B cell (primary cell): ENCODE results near the gene GCC2. TPM values are rescaled to one million over a fixed set of nuclear protein-coding genes. Genes with fewer than 3 reads are reported as not detected.

ENCODE experiments used
- ATAC-seq: fragments of 200-7000 bp; cut with Tn5 transposase; one replicate; pipeline ENCODE4 v1.10.0; 2021; ENCODE audit warnings: low read depth, mild to moderate bottlenecking, moderate number of reproducible peaks, moderate library complexity
- CTCF ChIA-PET: fragments of 350-600 bp; sonication (Branson Sonifier 250); formaldehyde crosslinking; loops from one replicate; lab custom pipeline; 2021; ENCODE audit warnings: antibody characterized with exemption, inconsistent platforms; lab: Charles Lee
- POLR2A ChIA-PET: fragments of 350-600 bp; sonication (Branson Sonifier 250); formaldehyde crosslinking; loops from one replicate; lab custom pipeline; 2021; ENCODE audit warnings: antibody characterized with exemption; lab: Charles Lee
- DNase-seq: peaks from one replicate; pipeline ENCODE4 v3.0.0; 2013
- H2AFZ ChIP-seq: 2 replicates; pipeline ENCODE4 v1.6.1; 2012; ENCODE audit warnings: mild to moderate bottlenecking, low read depth, low read length; ENCODE audit not compliant: insufficient read depth, poor library complexity, severe bottlenecking
- H3K27ac ChIP-seq, 2 donors: 1 replicate in 1 of 2; 2 replicates in 1 of 2; pipeline ENCODE4 v1.5.1; 2012 to 2013; ENCODE audit warnings: low read length in 2 of 2, mild to moderate bottlenecking in 2 of 2, moderate library complexity in 1 of 2
- H3K27me3 ChIP-seq, 4 experiments: fragments of 200-600 bp in 1 of 4; sonication (generic) in 1 of 4; replicated peaks in 1 of 4; 1 replicate in 2 of 4; 2 replicates in 2 of 4; pipeline versions ENCODE4 v1.6.1 to v1.7.0; 2013 to 2016; ENCODE audit warnings: low read length in 3 of 4, mild to moderate bottlenecking in 2 of 4, mixed read lengths in 1 of 4, moderate library complexity in 1 of 4; ENCODE audit not compliant: insufficient read depth in 4 of 4, control insufficient read depth in 3 of 4; ENCODE audit errors: control extremely low read depth in 1 of 4
- H3K36me3 ChIP-seq, 2 experiments: replicated peaks in 1 of 2; 1 replicate in 1 of 2; 2 replicates in 1 of 2; pipeline versions ENCODE4 v1.6.1 to v1.7.1; 2013; ENCODE audit warnings: low read length in 1 of 2; ENCODE audit not compliant: insufficient read depth in 2 of 2, control insufficient read depth in 1 of 2; ENCODE audit errors: control extremely low read depth in 1 of 2, extremely low read depth in 1 of 2
- H3K4me1 ChIP-seq, 2 donors: fragments of 200-600 bp in 1 of 2; sonication (generic) in 1 of 2; 1 replicate in 1 of 2; 2 replicates in 1 of 2; pipeline versions ENCODE4 v1.5.1 to v1.6.1; 2013 to 2017; ENCODE audit warnings: low read length in 2 of 2; ENCODE audit not compliant: control insufficient read depth in 2 of 2, insufficient read depth in 2 of 2
- H3K4me2 ChIP-seq: replicated peaks from 2 replicates; pipeline ENCODE3; 2012; ENCODE audit warnings: mild to moderate bottlenecking, low read depth, low read length; ENCODE audit not compliant: poor library complexity, severe bottlenecking
- H3K4me3 ChIP-seq, 5 experiments: fragments of 200-600 bp in 1 of 5; sonication (generic) in 1 of 5; 1 replicate in 3 of 5; 2 replicates in 2 of 5; pipeline versions ENCODE4 v1.5.1 to v1.7.0; 2011 to 2016; ENCODE audit warnings: low read length in 4 of 5, mild to moderate bottlenecking in 4 of 5, low read depth in 2 of 5, control low read depth in 1 of 5, moderate library complexity in 1 of 5; ENCODE audit not compliant: insufficient read depth in 1 of 5; ENCODE audit errors: control extremely low read depth in 1 of 5, extremely low read depth in 1 of 5
- H3K79me2 ChIP-seq: fragments of 200-600 bp; sonication (generic); one replicate; pipeline ENCODE4 v1.6.0; 2016; ENCODE audit warnings: low read length; ENCODE audit not compliant: control insufficient read depth, insufficient read depth
- H3K9ac ChIP-seq: fragments of 200-600 bp; sonication (generic); 2 replicates; pipeline ENCODE4 v1.6.1; 2017; ENCODE audit warnings: mild to moderate bottlenecking, low read length, moderate library complexity
- H3K9me3 ChIP-seq, 3 donors: one replicate each; pipeline versions ENCODE4 v1.6.1 to v1.7.1; 2013; ENCODE audit warnings: low read length in 2 of 3; ENCODE audit not compliant: control insufficient read depth in 2 of 3, insufficient read depth in 1 of 3; ENCODE audit errors: control extremely low read depth in 1 of 3
- H4K20me1 ChIP-seq: 2 replicates; pipeline ENCODE4 v1.6.0; 2012; ENCODE audit warnings: mild to moderate bottlenecking, low read length; ENCODE audit not compliant: insufficient read depth, control insufficient read depth, poor library complexity, severe bottlenecking
- H3K27ac Mint-ChIP-seq: one replicate; pipeline ENCODE4 v1.8.0; 2021; ENCODE audit warnings: mixed read lengths
- H3K27me3 Mint-ChIP-seq: one replicate; pipeline ENCODE4 v1.8.0; 2021; ENCODE audit warnings: mixed read lengths
- H3K4me1 Mint-ChIP-seq: one replicate; pipeline ENCODE4 v1.8.0; 2021; ENCODE audit warnings: mixed read lengths
- H3K4me3 Mint-ChIP-seq: one replicate; pipeline ENCODE4 v1.8.0; 2021; ENCODE audit warnings: mixed read lengths
- H3K9me3 Mint-ChIP-seq: one replicate; pipeline ENCODE4 v1.8.0; 2022; ENCODE audit warnings: mixed read lengths; ENCODE audit not compliant: insufficient read depth
- CTCF ChIP-seq: fragments of 200-600 bp; IDR thresholded peaks from one replicate; pipeline ENCODE4 v1.8.0; 2022; ENCODE audit warnings: antibody characterized with exemption, mild to moderate bottlenecking
- EZH2 ChIP-seq: IDR thresholded peaks from 2 replicates; pipeline ENCODE4 v1.6.1; 2012; ENCODE audit warnings: borderline replicate concordance, low read depth, mild to moderate bottlenecking, moderate library complexity, low read length; ENCODE audit not compliant: insufficient read depth, poor library complexity, severe bottlenecking
- WGBS: methylation state at CpG from one replicate; pipeline ENCODE4 v1.1.5; 2013; ENCODE audit warnings: missing lambda C conversion rate; ENCODE audit not compliant: insufficient coverage; 5-methylcytosine and 5-hydroxymethylcytosine counted together
- intact Hi-C: fragments of 100-400 bp; cut with micrococcal nuclease; formaldehyde crosslinking; loops from one replicate; pipeline ENCODE4 v1.10.0; 2022
- polyA plus RNA-seq: library from polyadenylated mRNA; depleted of rRNA; stranded (reverse); fragments of >200 nt; gene quantifications from 2 replicates; pipeline ENCODE4 v1.2.3, GENCODE V29; 2012
- total RNA-seq, 2 donors: library from RNA; stranded (reverse); fragments of 120-200 nt in 1 of 2; gene quantifications; 1 replicate in 1 of 2; 2 replicates in 1 of 2; pipeline versions ENCODE4 v1.2.3 to v1.2.4, GENCODE V29; 2013 to 2022

The GCC2 gene
- total and polyA plus RNA-seq, 2 donors (not counting 1 experiment from before 2014, with no cell fraction given): 12.3 to 87.9 TPM

- ChIA-PET CTCF (no interaction called here), POLR2A (no interaction called here)
- Mint-ChIP-seq H3K9me3 (no peaks in the 10 kb centered on the region), H3K4me1 (no peaks in the 10 kb centered on the region), H3K27me3 (peaks cover 21% of the 10 kb centered on the region), H3K4me3 (no peak overlapping the region), H3K27ac (no peak overlapping the region)
- H2AFZ ChIP-seq: no peak overlapping the region
- peaks cover 0 to 10% (median 0%) of the 10 kb centered on the region in 4 experiments for H3K27me3 ChIP-seq
- no peaks in the 10 kb centered on the region for H3K9me3 ChIP-seq
- no peak overlapping the region for H3K4me3 ChIP-seq
- no peaks in the 10 kb centered on the region for H3K4me1 ChIP-seq
- intact Hi-C loops: no loop called here
- DNase-seq (no peak), ATAC-seq (no peak)
- H3K9ac ChIP-seq: no peak overlapping the region
- no peak overlapping the region for H3K27ac ChIP-seq
- H3K4me2 ChIP-seq: no peak overlapping the region
- TF ChIP-seq EZH2: no peak
- no CpG with 5 or more reads among the region's 1 CpG for WGBS
- H3K79me2 ChIP-seq: no peaks in the 10 kb centered on the region
- H4K20me1 ChIP-seq: no peaks in the 10 kb centered on the region
- no peaks in the 10 kb centered on the region for H3K36me3 ChIP-seq
Measured at GRCh38 chr2:108423067-108423466, 25.9 kb upstream of the GCC2 start.

DNA sequence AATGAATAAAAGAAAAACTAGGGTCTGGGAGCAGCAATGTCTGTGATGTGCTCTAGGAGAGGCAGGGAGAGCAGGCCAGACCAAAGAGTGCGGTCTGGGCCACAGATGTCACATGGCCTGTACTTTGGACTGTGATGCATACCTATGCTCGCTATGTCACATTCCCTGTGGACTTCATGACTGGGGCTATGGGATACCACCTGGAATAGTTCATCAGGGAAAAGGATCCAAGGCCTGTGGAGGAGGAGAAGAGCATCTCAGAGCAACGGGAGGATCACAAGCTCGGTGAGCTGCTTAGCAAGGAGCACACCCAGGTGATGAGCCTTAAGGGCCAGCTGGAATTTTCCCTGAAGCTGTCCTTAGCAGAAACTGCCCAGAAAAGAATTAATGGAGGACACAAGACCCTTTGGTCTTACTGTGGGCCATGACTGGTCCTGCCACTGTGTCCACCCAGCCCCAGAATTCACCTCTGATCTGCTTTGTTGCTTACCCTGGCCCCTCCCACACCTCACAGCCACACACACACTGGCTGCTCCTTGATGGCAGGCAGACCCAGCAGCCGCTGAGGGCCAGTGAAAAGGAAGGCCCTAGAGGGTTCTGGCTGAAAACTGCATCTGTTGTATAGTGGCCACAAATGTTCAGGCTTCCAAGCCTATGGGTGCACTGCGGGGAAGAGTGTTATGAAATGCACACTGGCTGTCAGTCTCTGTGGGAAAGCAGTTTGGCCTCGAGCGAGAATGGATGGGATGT lies 25.3 kb upstream of the GCC2 start:
- TF ChIP-seq CTCF (no peak), EZH2 (no peak)
- ChIA-PET POLR2A (no interaction called here), CTCF (no interaction called here)
- DNase-seq (no peak), ATAC-seq (no peak)
- Histone ChIP-seq H3K4me1 (no peaks in the 10 kb centered on the region), H4K20me1 (no peaks in the 10 kb centered on the region), H3K4me3 (no peak overlapping the region), H3K79me2 (no peaks in the 10 kb centered on the region), H2AFZ (no peak overlapping the region), H3K9me3 (no peaks in the 10 kb centered on the region), H3K36me3 (no peaks in the 10 kb centered on the region), H3K27me3 (peaks cover 0 to 10% (median 0%) of the 10 kb centered on the region in 4 experiments), H3K4me2 (no peak overlapping the region), H3K27ac (no peak overlapping the region), H3K9ac (no peak overlapping the region)
- intact Hi-C loops: no loop called here
- Mint-ChIP-seq H3K9me3 (no peaks in the 10 kb centered on the region), H3K4me3 (no peak overlapping the region), H3K27me3 (peaks cover 21% of the 10 kb centered on the region), H3K4me1 (no peaks in the 10 kb centered on the region), H3K27ac (no peak overlapping the region)
- 92% methylated on average over 8 of the region's 8 CpGs for WGBS
